GM12873 (cell line): ENCODE results near the gene FGD4.

Experiments used
- CTCF ChIP-seq: IDR thresholded peaks from 2 replicates; pipeline ENCODE4 v1.5.1; 2012; ENCODE audit warnings: low read depth, mild to moderate bottlenecking, moderate library complexity, low read length, control low read depth; ENCODE audit not compliant: insufficient read depth; ENCODE audit errors: missing control alignments

The FGD4 gene

DNA sequence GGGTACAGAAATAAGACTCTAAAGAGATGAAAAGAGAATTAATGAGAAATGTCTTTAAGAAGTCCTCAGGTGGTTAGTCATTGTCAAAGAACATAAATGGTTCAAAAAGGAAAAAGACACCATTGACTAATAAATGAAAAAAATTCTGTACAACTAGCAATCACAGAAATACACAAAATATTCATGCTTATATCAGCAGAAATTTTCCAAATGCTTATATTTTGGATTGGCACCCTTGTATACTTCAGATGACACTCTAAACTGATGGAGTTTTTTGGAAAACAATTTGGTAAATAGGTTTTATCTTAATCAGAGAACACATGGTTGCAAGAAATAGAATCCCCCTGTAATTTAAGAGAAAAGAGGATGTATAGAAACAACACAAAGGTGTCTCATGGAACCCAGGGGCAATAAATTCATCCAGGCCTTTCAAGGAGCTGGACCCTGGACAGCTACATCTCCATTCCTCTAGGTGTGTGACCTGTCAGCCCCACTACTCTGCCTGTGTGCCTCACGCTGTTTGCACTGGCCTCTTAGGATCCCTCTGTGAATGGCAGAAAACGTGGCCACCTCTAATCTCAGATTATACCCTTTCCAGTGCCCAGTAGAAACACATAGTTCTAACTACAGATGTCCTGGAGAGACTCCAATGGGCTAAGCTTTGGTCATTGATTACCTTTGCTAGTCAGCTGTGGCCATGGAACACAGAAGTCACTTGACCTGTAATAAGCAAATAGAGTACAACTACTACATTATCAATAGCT lies 110.2 kb downstream of the FGD4 start:
- no peak for TF ChIP-seq CTCF

DNA sequence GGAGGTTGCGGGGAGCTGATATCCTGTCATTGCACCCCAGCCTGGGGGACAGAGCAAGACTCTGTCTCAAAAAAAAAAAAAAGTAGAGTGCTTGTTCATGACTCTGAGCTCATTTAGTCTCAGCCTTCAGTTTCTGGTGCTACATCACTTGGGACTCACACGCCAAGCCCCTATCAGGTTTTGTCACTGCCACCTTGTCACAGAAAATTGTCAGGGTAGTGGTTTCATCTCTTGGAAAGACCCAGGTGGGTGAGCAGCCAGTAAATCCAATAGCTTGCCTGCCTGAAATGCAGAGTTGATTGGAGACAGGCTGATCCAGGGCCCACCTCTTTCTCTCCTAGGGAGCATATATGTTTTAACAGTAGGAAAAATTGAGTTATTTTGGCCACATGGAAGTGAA lies 113.0 kb downstream of the FGD4 start:
- TF ChIP-seq CTCF: no peak

- TF ChIP-seq CTCF: no peak
Measured at GRCh38 chr12:32512910-32513309, 113.6 kb downstream of the FGD4 start.

DNA sequence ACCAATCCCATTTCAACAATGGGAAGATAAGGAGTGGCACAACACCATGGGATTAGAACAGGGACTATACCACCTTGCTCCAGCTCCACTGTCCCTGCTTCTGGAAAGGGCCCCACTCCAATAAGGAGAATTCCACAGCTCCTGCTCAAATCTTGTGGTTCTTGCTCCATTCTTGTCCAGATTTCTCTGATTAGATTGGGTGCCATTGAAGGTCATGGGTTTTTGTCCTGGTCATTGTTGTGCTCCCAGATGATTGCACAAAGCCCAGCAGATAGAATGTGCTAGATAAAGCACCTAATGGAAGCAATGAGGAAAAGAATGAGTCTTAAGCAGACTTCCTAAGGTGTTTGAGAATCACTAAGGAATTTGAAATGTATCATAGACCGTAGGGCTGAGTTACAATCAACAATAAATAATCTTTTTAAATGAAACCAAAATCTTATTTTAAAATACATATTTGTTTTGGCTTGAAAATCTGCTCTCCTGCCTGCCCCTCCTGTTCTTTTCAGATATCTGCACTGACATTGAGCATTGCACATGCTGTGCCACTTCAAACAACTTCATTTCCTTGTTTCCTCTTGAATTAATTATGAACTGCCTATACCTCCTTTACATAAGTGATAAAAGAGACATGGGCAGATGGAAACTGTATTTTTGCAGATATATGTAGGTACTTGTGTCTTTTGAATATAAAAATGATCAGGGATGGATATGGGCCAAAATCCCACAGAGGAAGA lies 115.9 kb downstream of the FGD4 start:
- no peak for TF ChIP-seq CTCF

GRCh38 chr12:32516230-32516629 lies 116.9 kb downstream of the FGD4 start:
- no peak for TF ChIP-seq CTCF

DNA sequence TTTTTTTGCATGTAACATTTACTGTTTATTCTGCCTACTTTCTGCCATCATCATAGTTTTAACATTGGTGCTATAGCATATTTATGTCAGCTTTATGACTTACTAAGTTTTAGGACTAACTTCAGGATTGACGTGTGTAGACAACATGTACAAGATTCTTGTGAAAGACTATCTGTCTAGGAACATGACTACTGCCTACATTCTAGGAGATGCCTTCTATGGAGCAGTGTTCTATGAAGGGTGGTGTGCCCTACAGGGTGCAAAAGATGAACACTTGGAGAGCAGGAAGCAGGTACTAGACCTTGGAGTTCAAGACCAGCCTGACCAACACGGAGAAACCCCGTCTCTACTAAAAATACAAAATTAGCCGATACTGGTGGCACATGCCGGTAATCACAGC lies 118.6 kb downstream of the FGD4 start:
- no peak for TF ChIP-seq CTCF

GRCh38 chr12:32519047-32519446 lies 119.7 kb downstream of the FGD4 start:
- TF ChIP-seq CTCF: no peak
